Hematopoietic multipotent progenitor cell treated with erythropoietin and hydrocortisone succinate and interleukin-3 and kit ligand, for 17 days (in vitro differentiated cells): ENCODE data around the gene GSE1.
A peak's percentile ranks its signal among the peaks of the same experiment; 100 is the strongest.

Experiments
- DNase-seq: peaks from one replicate; pipeline ENCODE4 v3.0.0-alpha.2; 2015; ENCODE audit warnings: low spot score

Gene GSE1

GRCh38 chr16:85606904-85607303 is 6.2 kb upstream of the GSE1 start:
- DNase-seq, result no peak

GRCh38 chr16:85607321-85607765 is 5.8 kb upstream of the GSE1 start:
- no peak for DNase-seq

- DNase-seq, result no peak
These were observed 5.2 kb upstream of the GSE1 start for GRCh38 chr16:85607796-85608514.

GRCh38 chr16:85608515-85608885 is 4.6 kb upstream of the GSE1 start:
- DNase-seq, result no peak

- DNase-seq, result no peak
These were observed 4.2 kb upstream of the GSE1 start for GRCh38 chr16:85608887-85609286.

- DNase-seq, result no peak
These were observed 3.6 kb upstream of the GSE1 start for GRCh38 chr16:85609539-85609938.

- no peak for DNase-seq
These were observed 3.1 kb upstream of the GSE1 start for GRCh38 chr16:85610059-85610445.

GRCh38 chr16:85610446-85611193 is 2.5 kb upstream of the GSE1 start:
- peak; percentile 87 for DNase-seq

- no peak for DNase-seq
These were observed 2.0 kb upstream of the GSE1 start for GRCh38 chr16:85611194-85611443.

GRCh38 chr16:85611444-85612190 is 1.5 kb upstream of the GSE1 start:
- no peak for DNase-seq

GRCh38 chr16:85612191-85612800 is 826 bp upstream of the GSE1 start:
- DNase-seq, result peak; percentile 53

GRCh38 chr16:85613604-85614337 is 649 bp downstream of the GSE1 start:
- DNase-seq, result peak; percentile 66

GRCh38 chr16:85614338-85615013 is 1.4 kb downstream of the GSE1 start:
- DNase-seq, result peak; percentile 21

- peak; percentile 55 for DNase-seq
These were observed 2.1 kb downstream of the GSE1 start for GRCh38 chr16:85615014-85615851.

- DNase-seq, result peak; percentile 81
These were observed 2.9 kb downstream of the GSE1 start for GRCh38 chr16:85615852-85616606.

- DNase-seq, result peak; percentile 79
These were observed 3.6 kb downstream of the GSE1 start for GRCh38 chr16:85616607-85617321.

- DNase-seq, result no peak
These were observed 4.8 kb downstream of the GSE1 start for GRCh38 chr16:85617948-85618347.

GRCh38 chr16:85618521-85618920 is 5.4 kb downstream of the GSE1 start:
- no peak for DNase-seq
